GM18505 (cell line): ENCODE results near the gene MUC20.
"Not testable (repeated sequence)": the region's sequence is repeated elsewhere in the genome, so short reads cannot be mapped to it uniquely, and the experiment has no call there.

ENCODE experiments used
- ATAC-seq: cut with Tn5 transposase; IDR thresholded peaks from one replicate; pipeline ENCODE4 v1.9.1; 2021; ENCODE audit not compliant: unreplicated experiment
- POLR2A ChIP-seq: IDR thresholded peaks from 4 replicates; pipeline ENCODE4 v1.6.1; 2011; ENCODE audit warnings: borderline replicate concordance; ENCODE audit not compliant: insufficient read depth, insufficient read length; ENCODE audit errors: extremely low read depth

MUC20 gene

GRCh38 chr3:195769551-195769950 is 48.8 kb downstream of the MUC20 start:
- ATAC-seq: no peak

DNA sequence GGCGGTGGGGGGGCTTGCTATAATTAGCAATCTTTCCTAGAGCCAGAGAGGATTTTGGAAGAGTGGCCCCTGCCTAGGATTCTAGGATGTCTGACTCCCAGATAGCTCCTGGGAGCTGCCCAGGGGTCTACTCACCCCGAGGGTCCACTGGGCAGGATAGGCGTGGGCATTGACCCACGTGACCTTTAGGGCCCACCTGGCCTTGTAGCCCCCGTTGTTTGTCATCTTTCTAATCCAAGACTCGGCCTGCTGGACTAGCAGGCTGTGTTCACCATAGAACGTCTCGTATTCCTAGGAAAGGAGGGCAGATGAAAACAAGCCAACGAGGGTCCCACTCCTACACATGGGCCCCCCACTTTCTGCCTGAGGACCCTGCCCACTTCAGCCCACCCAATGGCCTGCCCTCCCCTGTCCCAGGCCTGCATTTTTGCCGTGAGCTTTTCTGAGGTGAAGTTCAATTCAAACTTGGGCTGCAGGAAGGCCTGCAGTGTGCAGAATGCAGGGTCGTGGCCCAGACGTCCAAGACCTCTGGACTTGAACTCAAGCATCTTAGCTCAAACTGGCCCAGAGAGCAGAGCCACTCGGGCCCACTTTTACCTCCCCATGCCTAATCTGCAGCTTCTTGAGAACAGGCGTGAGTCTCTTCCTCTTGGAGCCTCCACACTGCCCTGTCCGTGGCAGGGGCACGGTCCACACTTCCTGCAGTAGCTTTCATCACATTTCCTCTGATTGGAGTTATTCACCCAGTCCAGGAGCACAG is 49.5 kb downstream of the MUC20 start:
- ATAC-seq: no peak
- TF ChIP-seq POLR2A: no peak

More at GRCh38 chr3:195769551-195769950, 48.8 kb downstream of the MUC20 start:
- TF ChIP-seq POLR2A: no peak

DNA sequence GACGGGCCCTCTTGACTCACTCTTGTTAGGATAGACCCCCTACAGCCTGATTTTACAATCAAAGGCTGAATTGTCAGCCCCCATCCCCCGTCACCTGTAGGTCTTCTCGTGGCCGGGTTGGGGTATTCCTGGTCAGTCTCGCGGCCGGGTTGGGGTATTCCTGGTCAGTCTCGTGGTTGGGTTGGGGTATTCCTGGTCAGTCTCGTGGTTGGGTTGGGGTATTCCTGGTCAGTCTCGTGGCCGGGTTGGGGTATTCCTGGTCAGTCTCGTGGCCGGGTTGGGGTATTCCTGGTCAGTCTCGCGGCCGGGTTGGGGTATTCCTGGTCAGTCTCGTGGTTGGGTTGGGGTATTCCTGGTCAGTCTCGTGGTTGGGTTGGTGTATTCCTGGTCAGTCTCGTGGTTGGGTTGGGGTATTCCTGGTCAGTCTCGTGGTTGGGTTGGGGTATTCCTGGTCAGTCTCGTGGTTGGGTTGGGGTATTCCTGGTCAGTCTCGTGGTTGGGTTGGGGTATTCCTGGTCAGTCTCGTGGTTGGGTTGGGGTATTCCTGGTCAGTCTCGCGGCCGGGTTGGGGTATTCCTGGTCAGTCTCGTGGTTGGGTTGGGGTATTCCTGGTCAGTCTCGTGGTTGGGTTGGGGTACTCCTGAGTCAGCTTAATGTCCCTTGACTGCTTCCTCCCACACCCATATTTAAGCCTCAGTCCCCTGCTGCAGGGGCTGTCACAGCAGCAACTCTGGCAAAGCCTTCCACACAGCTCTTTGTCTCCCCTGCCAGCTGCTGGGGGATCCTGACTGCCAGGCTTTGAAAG is 50.3 kb downstream of the MUC20 start:
- ATAC-seq: not testable (repeated sequence)

DNA sequence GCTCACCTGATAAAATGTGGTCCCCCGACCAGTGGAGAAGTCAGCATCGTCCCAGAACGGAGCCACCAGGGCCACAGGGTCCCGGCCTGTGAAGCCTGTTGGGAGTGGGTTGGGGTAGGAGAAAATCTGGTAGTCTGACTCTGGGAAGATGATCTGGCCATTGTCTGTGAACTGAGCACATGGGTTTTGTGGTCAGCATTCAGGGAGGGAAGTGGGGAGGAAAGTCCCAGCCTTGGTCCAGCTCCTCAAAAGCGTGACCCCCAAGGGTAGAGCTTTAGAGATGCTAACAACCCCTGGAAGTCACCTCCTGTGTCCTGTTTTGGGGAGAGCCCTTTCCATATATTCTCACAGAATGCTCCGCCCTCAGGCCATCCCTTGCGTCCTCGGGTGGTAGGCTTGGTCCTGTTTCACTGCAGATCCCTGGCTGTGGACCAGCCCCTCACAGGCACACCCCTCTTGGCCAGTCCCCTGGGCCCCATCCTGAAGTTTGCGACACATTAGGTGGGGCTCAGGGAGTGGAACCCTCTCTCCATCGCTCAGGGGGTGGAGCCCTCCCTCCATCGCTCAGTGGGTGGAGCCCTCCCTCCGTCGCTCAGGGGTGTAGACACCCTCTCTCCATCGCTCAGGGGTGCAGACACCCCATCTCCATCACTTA is 51.0 kb downstream of the MUC20 start:
- TF ChIP-seq POLR2A: no peak
- no peak for ATAC-seq

GRCh38 chr3:195773956-195774537 is 53.3 kb downstream of the MUC20 start:
- no peak for ATAC-seq

GRCh38 chr3:195774917-195775316 is 54.1 kb downstream of the MUC20 start:
- no peak for TF ChIP-seq POLR2A
- no peak for ATAC-seq

More at GRCh38 chr3:195773956-195774537, 53.3 kb downstream of the MUC20 start:
- TF ChIP-seq POLR2A: no peak

DNA sequence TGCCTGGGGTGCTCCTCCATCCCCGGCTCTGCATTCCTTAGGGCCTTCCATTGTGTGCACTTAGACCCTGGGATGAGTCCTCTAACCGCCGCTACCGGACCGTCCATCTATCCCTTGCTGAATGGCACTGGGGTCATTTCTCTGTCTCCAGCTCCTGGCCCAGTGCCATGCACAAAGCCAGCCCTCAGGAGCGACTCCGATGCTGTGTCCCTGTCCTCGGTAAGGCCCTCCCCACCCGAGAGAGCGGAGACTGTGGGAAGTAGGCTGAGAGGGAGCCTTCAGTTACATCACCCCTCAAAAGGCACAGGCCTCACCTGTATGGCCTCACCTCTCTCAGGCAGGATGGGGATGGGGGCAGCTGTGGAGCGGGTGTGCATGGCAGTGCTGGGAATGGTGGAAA is 57.2 kb downstream of the MUC20 start:
- no peak for ATAC-seq
- TF ChIP-seq POLR2A: no peak

GRCh38 chr3:195781236-195781635 is 60.5 kb downstream of the MUC20 start:
- ATAC-seq: not testable (repeated sequence)
